Thyroid gland (tissue), 4 donors: ENCODE measurements around the gene ARMH1.

ENCODE experiments used
- POLR2A ChIP-seq, 2 donors: fragments of 450-650 bp; IDR thresholded peaks; one replicate each; pipeline ENCODE4 v1.6.1; 2017; ENCODE audit warnings: antibody characterized with exemption in 2 of 2, mild to moderate bottlenecking in 2 of 2, moderate library complexity in 1 of 2
- TF ChIP-seq, protein P1 (sequence below), 6 experiments: fragments of 200-600 bp in 3 of 6; fragments of 450-650 bp in 3 of 6; sonication (generic) in 3 of 6; IDR thresholded peaks; one replicate each; pipeline ENCODE4 v1.5.1; 2016 to 2019; ENCODE audit warnings: antibody characterized with exemption in 6 of 6, mild to moderate bottlenecking in 2 of 6, inconsistent platforms in 1 of 6, moderate library complexity in 1 of 6

DNA sequence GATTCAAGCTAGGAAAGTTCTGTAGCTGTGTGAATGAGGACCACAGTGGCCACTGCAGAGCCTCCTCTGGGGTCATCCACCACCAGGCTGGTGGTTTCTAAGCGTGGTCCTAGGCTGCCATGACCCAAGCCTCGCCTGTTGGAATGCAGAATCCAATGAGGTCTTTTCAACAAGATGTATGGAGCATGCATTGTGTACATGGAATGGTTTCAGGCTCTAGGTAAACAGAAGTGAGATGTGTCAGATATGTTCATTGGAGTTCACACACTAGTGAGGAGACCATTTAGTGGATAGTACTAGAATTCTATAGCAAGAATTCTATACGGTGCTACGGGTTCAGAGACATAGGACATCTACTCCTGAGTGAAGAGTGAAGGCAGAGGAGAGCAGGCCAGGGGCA is 45.8 kb downstream of the ARMH1 start:
- TF ChIP-seq, protein P1, sequence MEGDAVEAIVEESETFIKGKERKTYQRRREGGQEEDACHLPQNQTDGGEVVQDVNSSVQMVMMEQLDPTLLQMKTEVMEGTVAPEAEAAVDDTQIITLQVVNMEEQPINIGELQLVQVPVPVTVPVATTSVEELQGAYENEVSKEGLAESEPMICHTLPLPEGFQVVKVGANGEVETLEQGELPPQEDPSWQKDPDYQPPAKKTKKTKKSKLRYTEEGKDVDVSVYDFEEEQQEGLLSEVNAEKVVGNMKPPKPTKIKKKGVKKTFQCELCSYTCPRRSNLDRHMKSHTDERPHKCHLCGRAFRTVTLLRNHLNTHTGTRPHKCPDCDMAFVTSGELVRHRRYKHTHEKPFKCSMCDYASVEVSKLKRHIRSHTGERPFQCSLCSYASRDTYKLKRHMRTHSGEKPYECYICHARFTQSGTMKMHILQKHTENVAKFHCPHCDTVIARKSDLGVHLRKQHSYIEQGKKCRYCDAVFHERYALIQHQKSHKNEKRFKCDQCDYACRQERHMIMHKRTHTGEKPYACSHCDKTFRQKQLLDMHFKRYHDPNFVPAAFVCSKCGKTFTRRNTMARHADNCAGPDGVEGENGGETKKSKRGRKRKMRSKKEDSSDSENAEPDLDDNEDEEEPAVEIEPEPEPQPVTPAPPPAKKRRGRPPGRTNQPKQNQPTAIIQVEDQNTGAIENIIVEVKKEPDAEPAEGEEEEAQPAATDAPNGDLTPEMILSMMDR (IDR thresholded peaks at IDR 0.05), result no peak
- TF ChIP-seq POLR2A (IDR thresholded peaks at IDR 0.05), result no peak
